Hepatic stellate cell (primary cell): ENCODE measurements around the gene IL4R.

Experiments
- DNase-seq: peaks from one replicate; pipeline ENCODE4 v3.0.0; 2011; ENCODE audit warnings: low spot score

The IL4R gene

GRCh38 chr16:27329376-27330079 is 15.8 kb downstream of the IL4R start:
- peak; percentile 32 for DNase-seq

- peak; percentile 87 for DNase-seq
Observed at GRCh38 chr16:27330542-27330941, 16.8 kb downstream of the IL4R start.

GRCh38 chr16:27332105-27332504 is 18.3 kb downstream of the IL4R start:
- DNase-seq = no peak

DNA sequence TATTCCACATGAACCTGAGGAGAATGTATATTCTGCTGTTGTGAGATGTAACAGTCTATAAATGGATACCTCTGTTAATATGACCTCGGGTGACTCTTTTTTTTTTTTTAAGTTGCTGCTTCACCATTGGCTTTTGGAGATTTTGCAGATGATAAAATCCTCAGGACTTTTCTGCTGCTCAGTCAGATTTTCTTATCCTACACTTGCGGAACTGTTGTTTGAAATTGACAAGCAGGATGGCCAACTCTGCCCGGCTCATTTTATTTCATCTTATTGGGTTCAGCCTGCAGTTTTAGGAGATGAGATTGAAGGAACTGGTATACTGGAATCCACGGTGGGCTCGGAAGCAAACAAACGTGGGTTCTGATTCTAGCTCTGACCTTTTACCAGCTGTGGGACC is 19.3 kb downstream of the IL4R start:
- no peak for DNase-seq

DNA sequence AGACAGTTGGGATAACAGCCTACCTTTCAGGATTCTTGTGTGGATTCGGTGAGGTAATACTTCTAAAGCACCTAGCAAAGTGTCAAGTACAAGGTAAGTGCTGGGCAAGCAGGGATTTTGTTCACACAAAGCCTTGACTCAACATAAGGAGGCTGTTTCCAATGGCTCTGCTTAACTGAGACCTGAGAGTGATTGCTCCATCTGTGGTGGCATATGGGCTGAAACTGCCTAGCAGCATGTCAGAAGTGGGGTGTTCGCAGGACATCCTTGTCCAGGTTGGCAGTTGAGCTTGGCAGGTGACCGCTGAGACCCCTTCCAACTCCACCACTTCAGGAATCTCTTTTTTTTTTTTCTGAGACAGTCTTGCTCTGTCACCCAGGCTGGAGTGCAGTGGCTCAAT is 19.8 kb downstream of the IL4R start:
- no peak for DNase-seq

DNA sequence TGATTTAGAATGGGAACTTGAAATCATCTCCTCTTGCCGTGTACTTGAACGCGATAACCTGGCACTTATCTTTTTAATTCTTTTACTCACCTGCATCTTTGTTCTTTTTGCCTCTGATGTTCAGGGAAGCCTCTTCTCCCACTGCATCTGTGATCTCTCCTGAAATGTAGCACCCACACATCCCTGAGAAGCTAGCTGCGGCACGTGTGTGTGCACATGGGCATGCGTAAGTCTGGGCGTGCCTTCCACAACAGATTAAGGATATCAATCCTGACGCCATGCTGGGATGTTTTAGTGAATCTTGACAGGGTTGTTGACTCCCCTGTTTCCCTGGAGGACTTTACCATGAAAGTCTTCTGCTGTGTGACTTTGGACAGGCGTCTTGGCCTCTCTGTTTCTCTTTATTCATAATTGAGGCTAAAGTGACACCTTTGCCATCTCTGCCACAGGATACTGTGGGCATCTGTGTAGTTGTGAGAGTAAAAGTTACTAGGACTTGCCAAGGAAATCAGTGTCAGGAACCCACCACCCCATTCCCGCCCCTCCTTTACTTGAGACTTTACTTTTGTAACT is 20.5 kb downstream of the IL4R start:
- DNase-seq = no peak

GRCh38 chr16:27334838-27335237 is 21.1 kb downstream of the IL4R start:
- DNase-seq = no peak

DNA sequence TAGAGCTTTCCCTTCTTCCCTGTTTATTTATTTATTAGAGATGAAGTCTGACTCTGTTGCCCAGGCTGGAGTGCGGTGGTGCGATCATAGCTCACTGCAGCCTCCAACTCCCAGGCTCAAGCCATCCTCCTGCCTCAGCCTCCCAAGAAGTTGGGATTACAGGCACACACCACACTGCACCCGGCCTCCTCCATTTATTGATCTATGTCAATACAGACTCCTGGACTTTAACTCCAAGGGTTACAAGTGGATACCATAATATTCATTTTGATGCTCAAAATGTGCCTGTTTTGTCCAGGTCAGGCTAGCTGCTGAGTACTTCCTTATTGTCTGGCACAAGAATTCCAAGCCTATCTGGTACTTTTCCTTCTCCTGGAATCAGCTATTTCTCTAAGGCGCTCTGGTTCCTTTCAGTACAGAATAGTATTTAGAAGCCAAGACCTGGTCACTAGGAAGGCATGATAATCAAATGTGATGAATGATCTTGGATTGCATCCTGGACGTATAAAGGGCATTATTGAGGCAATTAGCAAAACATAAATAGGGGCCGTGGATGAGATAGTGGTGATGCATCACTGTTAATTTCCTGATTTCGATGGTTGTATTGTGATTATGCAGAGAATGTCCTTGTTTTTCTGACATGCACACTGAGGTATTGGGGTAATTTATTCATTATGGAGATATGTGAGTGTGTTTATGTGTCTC is 21.7 kb downstream of the IL4R start:
- no peak for DNase-seq

DNA sequence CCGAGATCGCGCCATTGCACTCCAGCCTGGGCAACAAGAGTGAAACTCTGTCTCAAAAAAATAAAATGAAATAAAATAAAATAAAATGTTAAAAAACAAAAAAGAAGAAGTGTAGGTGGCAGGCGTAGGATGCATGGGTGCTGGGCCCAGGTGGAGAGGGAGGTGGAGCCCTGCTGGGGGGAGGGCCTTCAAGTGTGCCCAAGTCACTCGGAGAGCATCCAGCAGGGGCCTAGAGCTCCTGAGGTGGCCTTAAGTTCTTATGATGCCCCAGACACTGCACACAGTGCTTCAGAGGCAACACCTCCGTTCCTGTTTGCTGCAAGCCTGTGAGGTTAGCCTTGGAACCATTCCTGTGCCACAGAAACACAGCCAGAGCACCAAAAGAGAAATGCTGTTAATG is 23.2 kb downstream of the IL4R start:
- no peak for DNase-seq

DNA sequence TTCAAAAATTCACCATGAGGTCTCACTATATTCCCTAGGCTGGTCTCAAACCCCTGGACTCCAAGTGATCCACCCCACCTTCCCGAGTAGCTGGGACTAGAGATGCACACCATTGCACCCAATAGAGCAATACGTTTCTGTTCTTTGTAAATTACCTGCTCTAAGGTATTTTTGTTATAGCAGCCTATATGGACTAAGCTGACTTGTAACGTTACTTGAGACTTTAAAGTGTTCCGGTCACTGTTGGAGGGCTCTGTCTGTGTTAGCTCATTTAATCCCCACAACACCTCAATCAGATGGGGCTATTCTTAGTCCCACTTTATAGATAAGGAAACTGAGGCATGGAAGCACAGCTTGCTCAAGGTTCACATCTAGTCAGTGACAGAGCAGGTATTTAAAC is 25.4 kb downstream of the IL4R start:
- DNase-seq = no peak

DNA sequence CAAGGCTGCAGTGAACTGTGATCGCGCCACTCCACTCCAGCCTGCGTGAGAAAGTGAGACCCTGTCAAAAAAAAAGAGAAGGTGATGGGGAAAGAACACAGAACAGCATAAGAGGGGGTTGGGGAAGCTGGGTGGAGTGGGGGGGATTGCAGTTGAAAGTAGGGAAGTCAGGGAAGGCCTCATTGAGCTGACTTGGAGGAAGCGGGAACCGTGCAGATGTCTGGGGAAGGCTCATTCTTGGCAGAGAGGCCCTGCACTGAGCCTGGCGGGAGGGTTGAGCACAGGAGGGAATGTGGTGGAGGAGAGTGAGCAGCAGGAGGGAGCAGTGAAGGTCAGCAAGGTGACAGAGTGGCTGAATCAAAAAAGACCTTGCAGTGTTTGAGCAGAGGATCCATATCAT is 26.9 kb downstream of the IL4R start:
- DNase-seq = no peak

DNA sequence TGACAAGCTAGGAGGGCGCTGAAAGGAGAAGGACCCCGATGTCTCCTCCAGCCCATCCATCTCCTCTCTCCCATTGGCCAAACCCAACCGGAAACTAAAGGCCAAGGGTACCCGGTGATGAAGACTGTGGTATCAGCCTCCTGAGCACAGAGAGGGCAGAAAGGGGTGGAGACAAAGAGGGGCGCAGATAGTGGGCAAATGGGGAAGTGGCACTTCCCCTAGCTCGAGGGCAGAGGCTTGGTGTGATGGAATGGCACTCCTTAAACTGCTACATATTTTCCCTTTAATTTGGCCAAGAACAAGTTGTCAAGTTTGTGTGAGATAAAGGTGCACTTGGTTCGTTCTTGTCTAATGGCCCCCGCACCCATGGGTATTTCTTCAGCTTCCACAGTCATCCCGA is 27.8 kb downstream of the IL4R start:
- no peak for DNase-seq

DNA sequence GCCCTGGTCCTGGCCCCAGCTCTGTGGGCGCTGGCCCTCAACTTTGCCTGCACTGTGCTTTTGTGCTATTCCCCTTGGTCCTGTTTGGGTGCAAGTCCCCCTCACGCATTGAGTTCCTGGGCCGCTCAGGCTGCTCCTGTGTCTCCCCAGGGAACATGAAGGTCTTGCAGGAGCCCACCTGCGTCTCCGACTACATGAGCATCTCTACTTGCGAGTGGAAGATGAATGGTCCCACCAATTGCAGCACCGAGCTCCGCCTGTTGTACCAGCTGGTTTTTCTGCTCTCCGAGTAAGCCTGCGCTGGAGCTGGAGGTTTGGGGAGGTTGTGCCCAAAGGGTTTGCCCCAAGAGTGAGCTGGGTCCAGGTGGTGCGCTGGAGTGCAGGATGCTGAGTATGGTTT is 28.2 kb downstream of the IL4R start:
- DNase-seq = no peak

- no peak for DNase-seq
Observed at GRCh38 chr16:27344721-27345120, 30.9 kb downstream of the IL4R start.

- no peak for DNase-seq
Observed at GRCh38 chr16:27345201-27345600, 31.4 kb downstream of the IL4R start.

GRCh38 chr16:27346819-27347218 is 33.0 kb downstream of the IL4R start:
- no peak for DNase-seq

DNA sequence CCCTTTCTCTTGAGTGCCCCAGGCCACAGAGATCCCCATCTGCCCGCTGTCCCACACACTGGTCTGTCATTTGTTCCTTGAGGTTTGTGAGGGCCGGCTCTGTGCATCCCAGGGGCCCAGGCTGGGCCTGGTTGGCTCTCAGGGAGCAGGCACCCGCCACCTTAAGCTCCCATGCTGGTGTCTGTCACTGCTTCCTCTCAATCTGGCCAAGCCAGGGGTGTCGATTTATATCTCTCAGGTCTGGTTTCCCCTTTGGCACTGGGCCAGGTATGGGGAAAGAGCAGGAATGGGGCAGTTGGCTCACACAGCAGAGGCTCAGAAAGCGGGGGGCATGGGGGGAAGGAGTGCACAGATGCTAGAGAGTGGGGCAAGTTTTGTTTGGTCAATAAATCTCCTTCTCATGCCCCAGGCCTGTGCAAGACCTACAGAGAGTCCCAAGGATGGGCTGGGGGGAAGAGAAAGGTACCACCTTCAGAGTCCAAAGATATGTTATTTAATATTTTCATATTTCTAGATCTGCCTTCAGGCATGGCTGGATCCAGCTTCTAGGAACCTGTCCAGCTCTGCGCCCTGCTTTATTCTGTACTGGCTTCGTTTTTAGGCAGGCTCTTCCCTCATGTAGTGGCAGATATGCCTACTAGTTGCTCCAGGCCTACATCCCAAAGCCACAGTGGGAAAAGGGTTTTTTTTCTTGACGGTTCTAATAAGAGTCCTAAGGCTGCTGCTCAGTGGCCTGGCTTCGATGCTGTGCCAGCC is 34.3 kb downstream of the IL4R start:
- DNase-seq = no peak

DNA sequence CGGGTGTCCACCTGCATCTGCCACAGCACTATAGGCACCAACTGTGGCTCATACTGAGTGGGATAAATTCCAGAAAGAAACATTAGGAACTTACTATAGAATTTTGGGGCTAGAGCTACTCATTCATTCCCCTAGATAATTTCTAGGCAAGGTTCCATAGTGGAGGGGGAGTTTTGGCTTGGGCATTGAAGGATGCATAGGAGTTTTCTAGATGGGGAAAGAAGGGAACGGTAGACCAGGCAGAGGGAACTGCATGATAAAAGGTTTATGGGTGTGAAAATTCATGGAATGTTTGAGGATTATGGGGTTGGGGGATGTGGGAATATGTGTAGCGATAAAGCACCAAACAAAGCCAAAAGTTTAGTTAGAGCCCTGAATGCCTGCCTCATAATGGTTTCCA is 35.5 kb downstream of the IL4R start:
- DNase-seq = no peak

- no peak for DNase-seq
Observed at GRCh38 chr16:27350006-27350405, 36.2 kb downstream of the IL4R start.

- no peak for DNase-seq
Observed at GRCh38 chr16:27351989-27352388, 38.2 kb downstream of the IL4R start.

DNA sequence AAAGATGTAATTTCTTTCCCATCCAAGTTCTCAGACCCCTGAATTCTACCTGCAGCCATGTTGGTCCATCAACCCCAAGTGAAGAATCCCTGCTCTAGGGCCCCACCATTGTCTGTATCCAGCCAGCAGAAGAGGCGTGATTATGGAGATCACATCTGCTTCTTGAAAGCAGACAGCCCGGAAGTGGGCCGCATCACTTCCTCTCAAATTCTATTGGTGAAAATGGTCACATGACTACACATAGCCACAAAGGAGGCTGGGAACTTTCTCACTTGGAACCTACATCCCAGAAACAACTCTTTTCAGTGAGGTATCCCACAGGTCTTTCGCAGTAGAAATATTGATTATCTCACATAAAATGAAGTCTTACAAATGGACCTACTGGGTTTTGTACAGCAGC is 40.1 kb downstream of the IL4R start:
- DNase-seq = no peak

DNA sequence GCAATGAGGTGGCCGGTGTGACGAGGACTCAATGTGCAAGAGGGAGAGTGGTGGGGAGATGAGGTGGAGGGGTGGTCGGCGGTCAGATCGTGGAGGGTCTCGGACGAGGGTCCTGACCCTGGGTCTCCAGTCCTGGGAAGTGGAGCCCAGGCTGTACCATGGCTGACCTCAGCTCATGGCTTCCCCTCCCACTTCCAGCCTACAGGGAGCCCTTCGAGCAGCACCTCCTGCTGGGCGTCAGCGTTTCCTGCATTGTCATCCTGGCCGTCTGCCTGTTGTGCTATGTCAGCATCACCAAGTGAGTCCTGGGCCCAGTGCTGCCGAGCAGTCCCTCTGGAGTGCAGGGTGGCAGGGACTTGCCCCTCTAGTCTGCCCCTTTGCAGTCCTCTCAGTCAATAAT is 41.8 kb downstream of the IL4R start:
- peak; percentile 34 for DNase-seq

DNA sequence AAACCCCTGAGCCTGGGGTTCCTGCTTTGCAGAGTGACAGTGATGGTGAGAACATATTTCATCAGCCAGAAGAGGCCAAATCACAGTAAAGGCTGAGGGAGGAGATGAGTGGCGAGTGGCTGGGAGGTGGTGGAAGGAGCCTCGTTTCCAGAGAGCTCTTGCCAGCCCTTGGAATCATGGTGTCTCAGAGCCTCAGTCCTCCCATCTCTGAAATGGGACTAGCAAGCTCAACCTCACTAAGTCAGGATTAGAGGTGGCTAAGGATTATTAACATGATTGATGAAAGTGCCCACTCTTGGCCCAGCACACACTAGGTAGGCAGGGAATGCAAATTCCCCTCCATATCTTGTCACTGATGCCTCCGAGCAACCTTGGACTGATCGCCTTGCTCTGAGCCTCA is 43.0 kb downstream of the IL4R start:
- no peak for DNase-seq
